ENCODE measurements around the gene ACIN1. TPM values are rescaled to one million over a fixed set of nuclear protein-coding genes. Genes with fewer than 3 reads are reported as not detected.

The ACIN1 gene
- 225 TPM for polyA plus RNA-seq
- long read RNA-seq, donor 1, partial matches to known transcripts = 39 of 42 reads
- long read RNA-seq, donor 1, other reads (novel, unspliced or antisense) = 0 of 42 reads
- long read RNA-seq, donor 2, partial matches to known transcripts = 81 of 93 reads
- long read RNA-seq, donor 2, other reads (novel, unspliced or antisense) = 7 of 93 reads
- long read RNA-seq, donor 3 = 0 reads
- long read RNA-seq, donor 4, partial matches to known transcripts = 0 of 2 reads
- long read RNA-seq, donor 4, other reads (novel, unspliced or antisense) = 0 of 2 reads
- long read RNA-seq, donor 5, full-length matches to known transcripts = 4 of 62 reads
- long read RNA-seq, donor 5, partial matches to known transcripts = 58 of 62 reads
- long read RNA-seq, donor 5, other reads (novel, unspliced or antisense) = 0 of 62 reads
- long read RNA-seq, donor 6, partial matches to known transcripts = 91 of 94 reads
- long read RNA-seq, donor 6, other reads (novel, unspliced or antisense) = 0 of 94 reads
- long read RNA-seq, donor 7, partial matches to known transcripts = 48 of 52 reads
- long read RNA-seq, donor 7, other reads (novel, unspliced or antisense) = 0 of 52 reads
- long read RNA-seq, donor 8, partial matches to known transcripts = 157 of 164 reads
- long read RNA-seq, donor 8, other reads (novel, unspliced or antisense) = 0 of 164 reads
- long read RNA-seq, donor 9, partial matches to known transcripts = 116 of 120 reads
- long read RNA-seq, donor 9, other reads (novel, unspliced or antisense) = 0 of 120 reads
- long read RNA-seq, donor 10, partial matches to known transcripts = 83 of 89 reads
- long read RNA-seq, donor 10, other reads (novel, unspliced or antisense) = 0 of 89 reads
- long read RNA-seq, donor 11, partial matches to known transcripts = 47 of 53 reads
- long read RNA-seq, donor 11, other reads (novel, unspliced or antisense) = 0 of 53 reads

- Histone ChIP-seq H3K27ac (ENCODE audit: low read length) (peak within 1 kb of the TSS; percentile 98), H3K4me3 (ENCODE audit: low read length) (peak within 1 kb of the TSS; percentile 95), H3K27me3 (ENCODE audit: control insufficient read depth, insufficient read depth, low read length) (no peaks in the 10 kb centered on the region), H3K9me3 (ENCODE audit: control insufficient read depth, low read depth, low read length) (no peaks in the 10 kb centered on the region), H3K36me3 (ENCODE audit: control insufficient read depth, insufficient read depth, low read length) (peaks cover 45% of the 10 kb centered on the region), H3K4me1 (ENCODE audit: control insufficient read depth, insufficient read depth, low read length) (peaks cover 13% of the 10 kb centered on the region)
- no CpG with 5 or more reads among the region's 55 CpGs for WGBS (ENCODE audit: insufficient coverage, low lambda C conversion rate)
- DNase-seq = peak in 1 of 2 donors; percentile 84
Measured at GRCh38 chr14:23094666-23095195, at the start of gene ACIN1. Gene ACIN1 (minus strand): TSS chr14:23095136. CDS start chr14:23095112, 24 bp downstream.

GRCh38 chr14:23143911-23144310, 49.0 kb upstream of the ACIN1 start:
- no peak overlapping the region for H3K27ac ChIP-seq (ENCODE audit: low read length)
- no CpG with 5 or more reads among the region's 1 CpG for WGBS (ENCODE audit: insufficient coverage, low lambda C conversion rate)

GRCh38 chr14:23142826-23143225, 47.9 kb upstream of the ACIN1 start:
- Histone ChIP-seq H3K27me3 (ENCODE audit: control insufficient read depth, insufficient read depth, low read length) (no peaks in the 10 kb centered on the region), H3K9me3 (ENCODE audit: control insufficient read depth, low read depth, low read length) (no peaks in the 10 kb centered on the region), H3K4me3 (ENCODE audit: low read length) (no peak overlapping the region), H3K27ac (ENCODE audit: low read length) (no peak overlapping the region), H3K36me3 (ENCODE audit: control insufficient read depth, insufficient read depth, low read length) (peaks cover 41% of the 10 kb centered on the region), H3K4me1 (ENCODE audit: control insufficient read depth, insufficient read depth, low read length) (peaks cover 6% of the 10 kb centered on the region)
- no CpG with 5 or more reads among the region's 4 CpGs for WGBS (ENCODE audit: insufficient coverage, low lambda C conversion rate)
- no peak for DNase-seq

More at GRCh38 chr14:23143911-23144310, 49.0 kb upstream of the ACIN1 start:
- Histone ChIP-seq H3K9me3 (ENCODE audit: control insufficient read depth, low read depth, low read length) (no peaks in the 10 kb centered on the region), H3K4me1 (ENCODE audit: control insufficient read depth, insufficient read depth, low read length) (peaks cover 6% of the 10 kb centered on the region), H3K4me3 (ENCODE audit: low read length) (no peak overlapping the region), H3K36me3 (ENCODE audit: control insufficient read depth, insufficient read depth, low read length) (peaks cover 33% of the 10 kb centered on the region), H3K27me3 (ENCODE audit: control insufficient read depth, insufficient read depth, low read length) (no peaks in the 10 kb centered on the region)
- DNase-seq = no peak

- Histone ChIP-seq H3K9me3 (ENCODE audit: control insufficient read depth, low read depth, low read length) (no peaks in the 10 kb centered on the region), H3K4me1 (ENCODE audit: control insufficient read depth, insufficient read depth, low read length) (peaks cover 6% of the 10 kb centered on the region), H3K27ac (ENCODE audit: low read length) (no peak overlapping the region), H3K4me3 (ENCODE audit: low read length) (no peak overlapping the region), H3K27me3 (ENCODE audit: control insufficient read depth, insufficient read depth, low read length) (no peaks in the 10 kb centered on the region), H3K36me3 (ENCODE audit: control insufficient read depth, insufficient read depth, low read length) (peaks cover 44% of the 10 kb centered on the region)
- no CpG with 5 or more reads among the region's 7 CpGs for WGBS (ENCODE audit: insufficient coverage, low lambda C conversion rate)
- DNase-seq = peak in 1 of 2 donors; percentile 27
Measured at GRCh38 chr14:23141706-23142444, 46.9 kb upstream of the ACIN1 start.

- no peak for DNase-seq
- Histone ChIP-seq H3K27me3 (ENCODE audit: control insufficient read depth, insufficient read depth, low read length) (no peaks in the 10 kb centered on the region), H3K9me3 (ENCODE audit: control insufficient read depth, low read depth, low read length) (no peaks in the 10 kb centered on the region), H3K4me3 (ENCODE audit: low read length) (no peak overlapping the region), H3K4me1 (ENCODE audit: control insufficient read depth, insufficient read depth, low read length) (no peaks in the 10 kb centered on the region), H3K27ac (ENCODE audit: low read length) (no peak overlapping the region), H3K36me3 (ENCODE audit: control insufficient read depth, insufficient read depth, low read length) (peaks cover 54% of the 10 kb centered on the region)
- WGBS (ENCODE audit: insufficient coverage, low lambda C conversion rate) = no CpG with 5 or more reads among the region's 6 CpGs
Measured at GRCh38 chr14:23140371-23140770, 45.4 kb upstream of the ACIN1 start.

- Histone ChIP-seq H3K27me3 (ENCODE audit: control insufficient read depth, insufficient read depth, low read length) (no peaks in the 10 kb centered on the region), H3K36me3 (ENCODE audit: control insufficient read depth, insufficient read depth, low read length) (peaks cover 54% of the 10 kb centered on the region), H3K4me1 (ENCODE audit: control insufficient read depth, insufficient read depth, low read length) (no peaks in the 10 kb centered on the region), H3K4me3 (ENCODE audit: low read length) (no peak overlapping the region), H3K9me3 (ENCODE audit: control insufficient read depth, low read depth, low read length) (no peaks in the 10 kb centered on the region), H3K27ac (ENCODE audit: low read length) (no peak overlapping the region)
- DNase-seq = no peak
- WGBS (ENCODE audit: insufficient coverage, low lambda C conversion rate) = no CpG with 5 or more reads among the region's 2 CpGs
Measured at GRCh38 chr14:23139874-23140273, 44.9 kb upstream of the ACIN1 start.

- H3K36me3 ChIP-seq (ENCODE audit: control insufficient read depth, insufficient read depth, low read length) = peaks cover 50% of the 10 kb centered on the region
- H3K4me3 ChIP-seq (ENCODE audit: low read length) = no peak overlapping the region
- no peaks in the 10 kb centered on the region for H3K9me3 ChIP-seq (ENCODE audit: control insufficient read depth, low read depth, low read length)
- no peaks in the 10 kb centered on the region for H3K4me1 ChIP-seq (ENCODE audit: control insufficient read depth, insufficient read depth, low read length)
- H3K27ac ChIP-seq (ENCODE audit: low read length) = no peak overlapping the region
- no peak for DNase-seq
- WGBS (ENCODE audit: insufficient coverage, low lambda C conversion rate) = 50% methylated on average over 1 of the region's 6 CpGs
- H3K27me3 ChIP-seq (ENCODE audit: control insufficient read depth, insufficient read depth, low read length) = no peaks in the 10 kb centered on the region
Measured at GRCh38 chr14:23137813-23138535, 43.0 kb upstream of the ACIN1 start.

GRCh38 chr14:23137192-23137812, 42.4 kb upstream of the ACIN1 start:
- no CpG with 5 or more reads among the region's 11 CpGs for WGBS (ENCODE audit: insufficient coverage, low lambda C conversion rate)
- Histone ChIP-seq H3K9me3 (ENCODE audit: control insufficient read depth, low read depth, low read length) (no peaks in the 10 kb centered on the region), H3K4me3 (ENCODE audit: low read length) (no peak overlapping the region), H3K4me1 (ENCODE audit: control insufficient read depth, insufficient read depth, low read length) (no peaks in the 10 kb centered on the region), H3K27ac (ENCODE audit: low read length) (no peak overlapping the region), H3K36me3 (ENCODE audit: control insufficient read depth, insufficient read depth, low read length) (peaks cover 45% of the 10 kb centered on the region), H3K27me3 (ENCODE audit: control insufficient read depth, insufficient read depth, low read length) (no peaks in the 10 kb centered on the region)
- no peak for DNase-seq

- H3K27ac ChIP-seq (ENCODE audit: low read length) = no peak overlapping the region
- peaks cover 44% of the 10 kb centered on the region for H3K36me3 ChIP-seq (ENCODE audit: control insufficient read depth, insufficient read depth, low read length)
- no CpG with 5 or more reads among the region's 16 CpGs for WGBS (ENCODE audit: insufficient coverage, low lambda C conversion rate)
- no peaks in the 10 kb centered on the region for H3K4me1 ChIP-seq (ENCODE audit: control insufficient read depth, insufficient read depth, low read length)
- no peak overlapping the region for H3K4me3 ChIP-seq (ENCODE audit: low read length)
- no peak for DNase-seq
- no peaks in the 10 kb centered on the region for H3K27me3 ChIP-seq (ENCODE audit: control insufficient read depth, insufficient read depth, low read length)
- H3K9me3 ChIP-seq (ENCODE audit: control insufficient read depth, low read depth, low read length) = no peaks in the 10 kb centered on the region
Measured at GRCh38 chr14:23136566-23137133, 41.7 kb upstream of the ACIN1 start.

All from large intestine (tissue), 12 donors.